ENCODE results near the gene CROCC2. TPM values are rescaled to one million over a fixed set of nuclear protein-coding genes. Genes with fewer than 3 reads are reported as not detected.
A peak's percentile ranks its signal among the peaks of the same experiment; 100 is the strongest.

Gene CROCC2
- total RNA-seq, 1 donor from 2014 or later, result not detected

DNA sequence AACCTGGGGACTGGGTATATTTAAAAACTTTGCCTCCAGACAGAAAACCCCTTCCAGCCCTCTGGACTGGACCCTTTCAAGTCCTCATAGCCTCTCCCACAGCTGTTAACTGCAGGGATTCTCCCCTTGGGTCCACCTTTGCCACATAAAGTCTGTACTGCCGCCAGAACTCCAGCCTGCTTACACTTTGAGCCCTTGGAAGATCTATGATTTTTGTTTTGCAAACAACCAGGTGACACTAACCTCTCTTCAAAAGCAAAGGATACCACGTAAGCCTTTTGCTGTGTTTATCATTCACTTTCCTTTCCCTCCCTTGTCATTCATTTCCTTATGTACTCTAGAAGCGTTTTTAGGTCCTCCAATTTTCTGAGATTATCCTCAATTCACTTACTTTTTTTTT, 41.7 kb upstream of the CROCC2 start:
- no peak for DNase-seq (ENCODE audit: low read depth)
- Histone ChIP-seq H3K36me3 (ENCODE audit: control insufficient read depth, insufficient read depth, low read length) (no peaks in the 10 kb centered on the region), H3K4me3 (ENCODE audit: low read depth, low read length) (no peak overlapping the region), H3K27me3 (ENCODE audit: control insufficient read depth, insufficient read depth, low read length) (no peaks in the 10 kb centered on the region)
- FAIRE-seq, result no peak
- TF ChIP-seq, protein P1, sequence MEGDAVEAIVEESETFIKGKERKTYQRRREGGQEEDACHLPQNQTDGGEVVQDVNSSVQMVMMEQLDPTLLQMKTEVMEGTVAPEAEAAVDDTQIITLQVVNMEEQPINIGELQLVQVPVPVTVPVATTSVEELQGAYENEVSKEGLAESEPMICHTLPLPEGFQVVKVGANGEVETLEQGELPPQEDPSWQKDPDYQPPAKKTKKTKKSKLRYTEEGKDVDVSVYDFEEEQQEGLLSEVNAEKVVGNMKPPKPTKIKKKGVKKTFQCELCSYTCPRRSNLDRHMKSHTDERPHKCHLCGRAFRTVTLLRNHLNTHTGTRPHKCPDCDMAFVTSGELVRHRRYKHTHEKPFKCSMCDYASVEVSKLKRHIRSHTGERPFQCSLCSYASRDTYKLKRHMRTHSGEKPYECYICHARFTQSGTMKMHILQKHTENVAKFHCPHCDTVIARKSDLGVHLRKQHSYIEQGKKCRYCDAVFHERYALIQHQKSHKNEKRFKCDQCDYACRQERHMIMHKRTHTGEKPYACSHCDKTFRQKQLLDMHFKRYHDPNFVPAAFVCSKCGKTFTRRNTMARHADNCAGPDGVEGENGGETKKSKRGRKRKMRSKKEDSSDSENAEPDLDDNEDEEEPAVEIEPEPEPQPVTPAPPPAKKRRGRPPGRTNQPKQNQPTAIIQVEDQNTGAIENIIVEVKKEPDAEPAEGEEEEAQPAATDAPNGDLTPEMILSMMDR (IDR thresholded peaks at IDR 0.05; ENCODE audit: insufficient read depth, low read length, severe bottlenecking), result no peak

- H3K4me3 ChIP-seq (ENCODE audit: low read depth, low read length), result no peak overlapping the region
- TF ChIP-seq, protein P1 (IDR thresholded peaks at IDR 0.05; ENCODE audit: insufficient read depth, low read length, severe bottlenecking), result no peak
- DNase-seq (ENCODE audit: low read depth) (no peak), FAIRE-seq (no peak)
- no peaks in the 10 kb centered on the region for H3K27me3 ChIP-seq (ENCODE audit: control insufficient read depth, insufficient read depth, low read length)
- no peaks in the 10 kb centered on the region for H3K36me3 ChIP-seq (ENCODE audit: control insufficient read depth, insufficient read depth, low read length)
These were observed 40.7 kb upstream of the CROCC2 start for GRCh38 chr2:240865391-240865790.

GRCh38 chr2:240868286-240869108, 37.6 kb upstream of the CROCC2 start, which contains the start of gene AGXT:
TSS of gene AGXT (plus strand) at chr2:240868824. CDS start at chr2:240868866, 42 bp downstream.
- no peaks in the 10 kb centered on the region for H3K36me3 ChIP-seq (ENCODE audit: control insufficient read depth, insufficient read depth, low read length)
- TF ChIP-seq, protein P1 (IDR thresholded peaks at IDR 0.05; ENCODE audit: insufficient read depth, low read length, severe bottlenecking), result no peak
- no peaks in the 10 kb centered on the region for H3K27me3 ChIP-seq (ENCODE audit: control insufficient read depth, insufficient read depth, low read length)
- H3K4me3 ChIP-seq (ENCODE audit: low read depth, low read length), result no peak within 1 kb of the TSS
- no peak for FAIRE-seq
- no peak for DNase-seq (ENCODE audit: low read depth)

GRCh38 chr2:240869109-240869955, 36.8 kb upstream of the CROCC2 start:
- no peak for FAIRE-seq
- H3K27me3 ChIP-seq (ENCODE audit: control insufficient read depth, insufficient read depth, low read length), result no peaks in the 10 kb centered on the region
- TF ChIP-seq, protein P1 (IDR thresholded peaks at IDR 0.05; ENCODE audit: insufficient read depth, low read length, severe bottlenecking), result no peak
- no peak for DNase-seq (ENCODE audit: low read depth)
- no peak overlapping the region for H3K4me3 ChIP-seq (ENCODE audit: low read depth, low read length)
- no peaks in the 10 kb centered on the region for H3K36me3 ChIP-seq (ENCODE audit: control insufficient read depth, insufficient read depth, low read length)

DNA sequence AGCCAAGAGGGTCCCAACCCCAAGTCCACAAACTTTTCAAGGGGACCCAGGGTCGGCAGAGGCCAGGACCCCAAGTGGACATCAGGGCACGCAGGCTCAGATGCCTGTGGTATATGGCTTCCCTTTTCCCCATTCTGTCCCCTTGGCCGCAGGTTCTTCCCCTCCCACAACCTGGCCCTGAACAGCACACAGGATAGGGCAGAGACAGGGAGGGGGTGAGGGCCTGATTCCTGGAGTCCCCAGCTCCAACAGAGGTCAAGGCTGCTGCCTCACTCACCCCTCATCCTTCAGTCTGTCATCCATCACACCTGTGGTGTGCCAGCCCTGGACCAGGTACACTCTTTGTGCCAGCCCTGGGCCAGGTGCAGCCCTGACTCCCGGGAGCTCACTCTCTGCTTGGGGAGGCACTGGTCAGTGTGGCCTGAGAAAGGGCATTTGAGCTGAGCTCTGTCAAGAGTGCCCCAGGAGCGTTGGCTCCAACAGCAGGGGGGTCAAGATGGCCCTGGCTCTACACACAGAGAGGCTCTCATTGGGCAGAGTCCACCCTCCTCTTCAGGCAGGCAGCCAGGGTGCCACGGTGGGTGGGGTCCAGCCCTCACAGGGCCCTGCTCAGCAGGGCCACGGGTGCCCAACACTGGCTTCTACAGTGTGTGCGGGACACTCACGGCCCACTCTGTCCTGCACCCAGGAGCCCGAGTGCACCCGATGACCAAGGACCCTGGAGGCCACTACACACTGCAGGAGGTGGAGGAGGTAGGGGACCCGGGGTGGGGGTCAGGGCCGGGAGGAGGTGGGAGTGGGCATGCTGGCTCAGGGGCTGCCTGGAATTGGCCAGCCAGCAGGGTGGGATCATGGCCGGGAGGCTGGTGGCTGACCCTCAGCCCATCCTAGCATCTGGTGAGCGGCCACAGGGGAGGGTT, 35.9 kb upstream of the CROCC2 start:
- Histone ChIP-seq H3K27me3 (ENCODE audit: control insufficient read depth, insufficient read depth, low read length) (no peaks in the 10 kb centered on the region), H3K4me3 (ENCODE audit: low read depth, low read length) (no peak overlapping the region), H3K36me3 (ENCODE audit: control insufficient read depth, insufficient read depth, low read length) (no peaks in the 10 kb centered on the region)
- DNase-seq (ENCODE audit: low read depth) (no peak), FAIRE-seq (peak; percentile 47)
- TF ChIP-seq, protein P1 (IDR thresholded peaks at IDR 0.05; ENCODE audit: insufficient read depth, low read length, severe bottlenecking), result no peak
